ENCODE measurements around the gene GNG7.

DNA sequence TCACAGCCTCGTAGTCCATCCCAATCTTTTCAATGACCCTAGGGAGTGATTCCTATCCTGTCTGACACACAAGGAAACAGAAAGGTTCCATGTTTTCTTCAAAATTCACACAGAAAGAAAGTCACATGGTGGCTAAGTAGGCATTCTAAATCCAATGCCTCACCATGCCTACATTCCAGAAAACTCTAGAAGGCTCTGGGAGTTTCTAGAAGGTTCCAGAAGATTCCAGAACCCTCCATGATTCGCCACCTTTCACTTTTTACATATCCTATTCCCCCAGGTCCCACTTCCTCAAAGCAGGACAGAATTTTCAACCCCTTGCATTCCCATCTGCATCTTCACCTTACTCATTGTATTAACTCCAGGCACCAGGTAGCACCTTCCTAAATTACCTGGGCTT lies 23.1 kb downstream of the GNG7 start:
- TF ChIP-seq CTCF (IDR thresholded peaks at IDR 0.05; ENCODE audit: insufficient read depth, low read depth, low read length) (no peak), EZH2 (IDR thresholded peaks at IDR 0.05; ENCODE audit: insufficient read depth, low read length) (no peak)

Measured in astrocyte (in vitro differentiated cells and primary cell).